Cardiac muscle cell (in vitro differentiated cells and primary cell): Measurements from ENCODE around the gene C19orf47. TPM values are rescaled to one million over a fixed set of nuclear protein-coding genes. Genes with fewer than 3 reads are reported as not detected.

Source experiments
- DNase-seq, 2 donors: peaks; one replicate each; pipeline versions ENCODE4 v3.0.0 to v3.0.0-alpha.2; 2010 to 2017; ENCODE audit warnings: low read depth in 1 of 2, low spot score in 1 of 2
- H3K27ac ChIP-seq: fragments of 200-600 bp; sonication (generic); 2 replicates; pipeline ENCODE4 v1.5.1; 2016
- H3K27me3 ChIP-seq: fragments of 200-600 bp; sonication (generic); 2 replicates; pipeline ENCODE4 v1.6.0; 2016; ENCODE audit warnings: control low read depth
- H3K36me3 ChIP-seq: fragments of 200-600 bp; sonication (generic); 2 replicates; pipeline ENCODE4 v1.5.1; 2016; ENCODE audit warnings: control low read depth
- H3K4me1 ChIP-seq: fragments of 200-600 bp; sonication (generic); 2 replicates; pipeline ENCODE4 v1.8.1; 2017; ENCODE audit warnings: low read depth, mild to moderate bottlenecking, mixed run types
- H3K4me3 ChIP-seq: fragments of 200-600 bp; sonication (generic); 2 replicates; pipeline ENCODE4 v1.5.1; 2016; ENCODE audit warnings: mild to moderate bottlenecking
- H3K9me3 ChIP-seq: fragments of 200-600 bp; sonication (generic); 2 replicates; pipeline ENCODE4 v1.5.1; 2017; ENCODE audit warnings: low read depth, mild to moderate bottlenecking, control low read depth
- polyA plus RNA-seq: library from polyadenylated mRNA; unstranded; fragments of >200 nt; fragmentation: Nextera tagmentation; extraction: Ambion mirVana; gene quantifications from 2 replicates; pipeline ENCODE4 v1.2.1, GENCODE V29; 2016
- total RNA-seq: library from RNA; depleted of rRNA; stranded (reverse); fragments of >200 nt; gene quantifications from 2 replicates; pipeline ENCODE4 v1.2.3, GENCODE V29; 2016
- TF ChIP-seq, protein P1 (sequence below): IDR thresholded peaks from 2 replicates; pipeline ENCODE4 v1.5.1; 2012; ENCODE audit warnings: low read depth, mild to moderate bottlenecking, low read length

Gene C19orf47
- total and polyA plus RNA-seq, 2 experiments from 2014 or later, result 16.4 to 20.3 TPM

DNA sequence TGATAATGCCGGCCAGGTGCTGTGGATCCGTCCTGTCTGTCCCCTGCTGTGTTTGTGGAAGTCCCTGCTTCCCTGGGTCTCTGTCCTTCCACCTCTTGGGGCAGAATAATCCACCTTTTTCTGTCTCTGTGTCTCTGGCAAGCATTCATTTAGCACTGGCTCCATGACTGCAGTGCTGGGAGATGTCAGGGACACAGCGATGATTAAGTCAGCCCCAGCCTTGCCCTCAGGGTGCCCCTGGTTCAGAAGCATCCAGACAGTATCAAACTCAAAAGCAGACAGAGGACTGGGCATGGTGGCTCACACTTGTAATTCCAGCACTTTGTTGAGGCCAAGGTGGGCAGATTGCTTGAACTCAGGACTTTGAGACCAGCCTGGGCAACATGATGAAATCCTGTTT, 40.3 kb upstream of the C19orf47 start:
- no peaks in the 10 kb centered on the region for H3K27me3 ChIP-seq
- TF ChIP-seq, protein P1, sequence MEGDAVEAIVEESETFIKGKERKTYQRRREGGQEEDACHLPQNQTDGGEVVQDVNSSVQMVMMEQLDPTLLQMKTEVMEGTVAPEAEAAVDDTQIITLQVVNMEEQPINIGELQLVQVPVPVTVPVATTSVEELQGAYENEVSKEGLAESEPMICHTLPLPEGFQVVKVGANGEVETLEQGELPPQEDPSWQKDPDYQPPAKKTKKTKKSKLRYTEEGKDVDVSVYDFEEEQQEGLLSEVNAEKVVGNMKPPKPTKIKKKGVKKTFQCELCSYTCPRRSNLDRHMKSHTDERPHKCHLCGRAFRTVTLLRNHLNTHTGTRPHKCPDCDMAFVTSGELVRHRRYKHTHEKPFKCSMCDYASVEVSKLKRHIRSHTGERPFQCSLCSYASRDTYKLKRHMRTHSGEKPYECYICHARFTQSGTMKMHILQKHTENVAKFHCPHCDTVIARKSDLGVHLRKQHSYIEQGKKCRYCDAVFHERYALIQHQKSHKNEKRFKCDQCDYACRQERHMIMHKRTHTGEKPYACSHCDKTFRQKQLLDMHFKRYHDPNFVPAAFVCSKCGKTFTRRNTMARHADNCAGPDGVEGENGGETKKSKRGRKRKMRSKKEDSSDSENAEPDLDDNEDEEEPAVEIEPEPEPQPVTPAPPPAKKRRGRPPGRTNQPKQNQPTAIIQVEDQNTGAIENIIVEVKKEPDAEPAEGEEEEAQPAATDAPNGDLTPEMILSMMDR, result no peak
- no peaks in the 10 kb centered on the region for H3K36me3 ChIP-seq
- no peak for DNase-seq
- H3K9me3 ChIP-seq, result no peaks in the 10 kb centered on the region
- H3K4me1 ChIP-seq, result no peaks in the 10 kb centered on the region
- H3K27ac ChIP-seq, result no peak overlapping the region
- H3K4me3 ChIP-seq, result no peak overlapping the region

DNA sequence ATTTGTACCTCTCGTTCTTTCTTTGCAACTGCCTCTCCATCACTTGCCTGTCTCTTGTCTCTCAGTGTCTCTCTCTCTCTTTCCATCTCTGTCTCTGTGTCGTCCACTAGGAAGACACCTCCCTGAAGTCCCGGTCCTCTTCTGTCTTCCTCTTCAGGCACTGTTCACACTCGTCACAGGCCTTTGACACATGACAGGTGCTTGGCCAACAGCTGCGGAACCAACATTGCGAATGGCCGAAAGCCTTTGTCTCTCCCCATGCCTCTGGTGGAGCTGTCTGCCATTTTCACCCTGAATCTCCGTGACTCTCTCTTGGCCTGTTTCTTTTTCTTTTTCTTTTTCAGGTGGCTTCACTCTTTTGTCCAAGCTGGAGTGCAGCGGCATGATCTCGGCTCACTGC, 39.0 kb upstream of the C19orf47 start:
- TF ChIP-seq, protein P1, result no peak
- Histone ChIP-seq H3K4me3 (no peak overlapping the region), H3K27ac (no peak overlapping the region), H3K27me3 (no peaks in the 10 kb centered on the region), H3K4me1 (no peaks in the 10 kb centered on the region), H3K36me3 (no peaks in the 10 kb centered on the region), H3K9me3 (no peaks in the 10 kb centered on the region)
- DNase-seq, result no peak

DNA sequence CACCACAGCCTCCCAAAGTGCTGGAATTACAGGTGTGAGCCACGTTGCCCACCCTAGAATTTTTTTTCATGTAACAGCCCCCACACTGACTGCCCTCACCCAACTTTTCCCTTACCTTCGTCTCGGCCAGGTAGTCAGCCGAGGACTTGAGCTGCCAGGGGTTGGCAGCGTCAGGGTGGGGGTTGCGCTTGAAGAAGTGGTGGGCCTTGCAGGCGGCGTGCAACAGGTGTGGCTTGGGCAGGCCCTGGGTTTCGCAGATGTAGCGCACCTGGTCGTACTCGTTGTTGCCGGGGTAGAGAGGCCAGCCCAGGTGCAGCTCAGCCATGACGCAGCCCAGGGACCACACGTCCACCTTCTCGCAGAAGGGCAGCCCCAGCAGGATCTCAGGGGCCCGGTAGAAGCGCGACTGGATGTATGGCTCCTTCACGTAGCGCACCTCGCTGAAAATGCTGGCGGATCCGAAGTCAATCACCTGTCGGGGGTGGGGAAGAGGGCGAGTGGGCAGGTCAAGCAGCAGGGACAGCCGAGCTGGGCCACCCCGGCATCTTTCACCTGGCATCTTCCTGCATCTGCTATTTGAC, 35.6 kb upstream of the C19orf47 start:
- Histone ChIP-seq H3K9me3 (no peaks in the 10 kb centered on the region), H3K4me1 (no peaks in the 10 kb centered on the region), H3K27me3 (no peaks in the 10 kb centered on the region), H3K36me3 (peaks cover 4% of the 10 kb centered on the region), H3K4me3 (no peak overlapping the region), H3K27ac (no peak overlapping the region)
- no peak for DNase-seq
- TF ChIP-seq, protein P1, result no peak

DNA sequence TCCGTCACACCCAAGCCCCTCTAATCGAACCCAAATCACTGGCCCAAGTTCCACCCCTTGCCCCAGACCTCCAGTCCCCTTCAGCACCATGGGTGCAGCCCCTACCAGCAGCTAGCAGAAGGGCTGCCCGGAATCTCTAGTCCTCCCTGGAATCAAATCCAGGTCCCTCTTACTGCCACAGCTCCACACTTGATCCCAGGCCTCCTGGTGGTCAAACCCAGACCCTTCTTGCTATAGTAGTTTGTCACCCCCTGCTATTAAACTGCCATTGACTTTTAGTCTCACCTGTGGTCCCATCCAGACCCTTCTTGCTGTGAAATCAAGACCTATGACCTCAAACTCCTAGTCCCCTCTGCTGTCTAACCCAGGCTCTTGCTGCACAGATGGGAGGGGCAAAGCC, 33.1 kb upstream of the C19orf47 start:
- H3K4me1 ChIP-seq, result no peaks in the 10 kb centered on the region
- H3K27ac ChIP-seq, result no peak overlapping the region
- no peaks in the 10 kb centered on the region for H3K27me3 ChIP-seq
- TF ChIP-seq, protein P1, result no peak
- no peak for DNase-seq
- H3K36me3 ChIP-seq, result peaks cover 12% of the 10 kb centered on the region
- H3K4me3 ChIP-seq, result no peak overlapping the region
- H3K9me3 ChIP-seq, result no peaks in the 10 kb centered on the region

DNA sequence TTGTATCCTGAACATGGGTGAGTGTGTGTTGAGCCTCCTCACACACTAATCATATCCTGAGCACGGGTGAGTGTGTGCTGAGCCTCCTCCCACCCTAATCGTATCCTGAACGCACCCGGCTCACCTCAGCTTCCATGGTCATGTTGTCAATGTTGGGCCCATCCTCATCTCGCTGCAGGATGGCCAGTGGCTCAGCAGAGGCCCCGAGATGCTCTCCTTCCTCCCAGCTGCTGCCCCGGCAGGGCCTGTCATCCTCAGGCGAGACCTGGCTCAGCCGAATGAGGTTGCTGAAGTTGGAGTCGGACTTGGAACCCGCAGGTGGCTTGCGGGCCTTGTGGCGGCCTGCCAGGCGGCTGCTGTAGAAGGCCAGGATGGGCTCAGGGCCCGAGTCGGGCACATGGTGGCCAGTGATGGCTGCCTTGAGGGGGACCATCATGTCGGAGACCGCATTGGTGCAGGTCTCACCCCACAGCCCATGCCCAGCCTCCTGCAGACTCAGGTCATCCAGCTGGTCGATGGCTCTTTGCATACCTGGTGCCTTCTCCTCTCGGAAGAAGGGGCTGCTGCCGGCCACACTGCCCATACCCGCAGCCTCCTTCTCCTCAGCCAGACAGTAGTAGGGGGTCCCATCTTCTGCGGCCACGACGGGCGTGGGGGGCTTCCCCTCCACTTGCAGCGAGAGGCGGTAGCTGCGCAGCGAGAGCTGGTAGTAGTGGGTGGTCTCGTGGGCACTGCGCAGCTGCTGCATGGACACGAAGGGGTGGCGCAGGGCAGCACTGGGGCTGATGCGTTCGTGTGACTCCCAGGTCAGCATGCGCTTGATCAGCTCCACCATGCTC, 32.2 kb upstream of the C19orf47 start:
- Histone ChIP-seq H3K4me1 (no peaks in the 10 kb centered on the region), H3K27ac (peak overlapping the region; percentile 28), H3K4me3 (no peak overlapping the region), H3K27me3 (no peaks in the 10 kb centered on the region), H3K36me3 (peaks cover 12% of the 10 kb centered on the region), H3K9me3 (no peaks in the 10 kb centered on the region)
- TF ChIP-seq, protein P1, result no peak
- DNase-seq, result no peak
